Neural cell (in vitro differentiated cells): ENCODE results near the gene WFIKKN1.

Experiments used
- RAD21 ChIP-seq: fragments of 450-650 bp; conservative IDR thresholded peaks from 2 replicates; pipeline ENCODE4 v1.6.1; 2014; ENCODE audit warnings: antibody characterized with exemption, mild to moderate bottlenecking, moderate library complexity
- TF ChIP-seq, protein P1 (sequence below): fragments of 450-650 bp; IDR thresholded peaks from 2 replicates; pipeline ENCODE4 v1.5.1; 2014; ENCODE audit warnings: antibody characterized with exemption, mild to moderate bottlenecking, moderate library complexity; ENCODE audit not compliant: poor library complexity, severe bottlenecking
- TF ChIP-seq, protein P2 (sequence below): IDR thresholded peaks from 2 replicates; pipeline ENCODE4 v1.6.1; 2012; ENCODE audit warnings: borderline replicate concordance

DNA sequence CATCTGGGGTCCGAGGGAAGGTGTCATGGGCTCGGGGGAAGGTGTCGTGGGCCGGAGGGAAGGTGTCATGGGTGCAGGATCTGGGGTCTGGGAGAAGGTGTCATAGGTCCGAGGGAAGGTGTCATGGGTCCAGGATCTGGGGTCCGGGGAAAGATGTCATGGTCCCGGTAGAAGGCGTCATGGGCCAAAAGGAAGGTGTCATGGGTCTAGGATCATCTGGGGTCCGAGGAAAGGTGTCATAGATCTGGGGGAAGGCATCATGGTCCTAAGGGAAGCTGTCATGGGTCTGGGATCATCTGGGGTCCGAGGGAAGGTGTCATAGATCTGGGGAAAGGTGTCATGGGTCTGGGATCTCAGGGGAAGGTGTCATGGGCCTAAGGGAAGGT, 40.0 kb upstream of the WFIKKN1 start:
- TF ChIP-seq, protein P1, sequence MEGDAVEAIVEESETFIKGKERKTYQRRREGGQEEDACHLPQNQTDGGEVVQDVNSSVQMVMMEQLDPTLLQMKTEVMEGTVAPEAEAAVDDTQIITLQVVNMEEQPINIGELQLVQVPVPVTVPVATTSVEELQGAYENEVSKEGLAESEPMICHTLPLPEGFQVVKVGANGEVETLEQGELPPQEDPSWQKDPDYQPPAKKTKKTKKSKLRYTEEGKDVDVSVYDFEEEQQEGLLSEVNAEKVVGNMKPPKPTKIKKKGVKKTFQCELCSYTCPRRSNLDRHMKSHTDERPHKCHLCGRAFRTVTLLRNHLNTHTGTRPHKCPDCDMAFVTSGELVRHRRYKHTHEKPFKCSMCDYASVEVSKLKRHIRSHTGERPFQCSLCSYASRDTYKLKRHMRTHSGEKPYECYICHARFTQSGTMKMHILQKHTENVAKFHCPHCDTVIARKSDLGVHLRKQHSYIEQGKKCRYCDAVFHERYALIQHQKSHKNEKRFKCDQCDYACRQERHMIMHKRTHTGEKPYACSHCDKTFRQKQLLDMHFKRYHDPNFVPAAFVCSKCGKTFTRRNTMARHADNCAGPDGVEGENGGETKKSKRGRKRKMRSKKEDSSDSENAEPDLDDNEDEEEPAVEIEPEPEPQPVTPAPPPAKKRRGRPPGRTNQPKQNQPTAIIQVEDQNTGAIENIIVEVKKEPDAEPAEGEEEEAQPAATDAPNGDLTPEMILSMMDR = no peak
- TF ChIP-seq RAD21 = no peak
- TF ChIP-seq, protein P2, sequence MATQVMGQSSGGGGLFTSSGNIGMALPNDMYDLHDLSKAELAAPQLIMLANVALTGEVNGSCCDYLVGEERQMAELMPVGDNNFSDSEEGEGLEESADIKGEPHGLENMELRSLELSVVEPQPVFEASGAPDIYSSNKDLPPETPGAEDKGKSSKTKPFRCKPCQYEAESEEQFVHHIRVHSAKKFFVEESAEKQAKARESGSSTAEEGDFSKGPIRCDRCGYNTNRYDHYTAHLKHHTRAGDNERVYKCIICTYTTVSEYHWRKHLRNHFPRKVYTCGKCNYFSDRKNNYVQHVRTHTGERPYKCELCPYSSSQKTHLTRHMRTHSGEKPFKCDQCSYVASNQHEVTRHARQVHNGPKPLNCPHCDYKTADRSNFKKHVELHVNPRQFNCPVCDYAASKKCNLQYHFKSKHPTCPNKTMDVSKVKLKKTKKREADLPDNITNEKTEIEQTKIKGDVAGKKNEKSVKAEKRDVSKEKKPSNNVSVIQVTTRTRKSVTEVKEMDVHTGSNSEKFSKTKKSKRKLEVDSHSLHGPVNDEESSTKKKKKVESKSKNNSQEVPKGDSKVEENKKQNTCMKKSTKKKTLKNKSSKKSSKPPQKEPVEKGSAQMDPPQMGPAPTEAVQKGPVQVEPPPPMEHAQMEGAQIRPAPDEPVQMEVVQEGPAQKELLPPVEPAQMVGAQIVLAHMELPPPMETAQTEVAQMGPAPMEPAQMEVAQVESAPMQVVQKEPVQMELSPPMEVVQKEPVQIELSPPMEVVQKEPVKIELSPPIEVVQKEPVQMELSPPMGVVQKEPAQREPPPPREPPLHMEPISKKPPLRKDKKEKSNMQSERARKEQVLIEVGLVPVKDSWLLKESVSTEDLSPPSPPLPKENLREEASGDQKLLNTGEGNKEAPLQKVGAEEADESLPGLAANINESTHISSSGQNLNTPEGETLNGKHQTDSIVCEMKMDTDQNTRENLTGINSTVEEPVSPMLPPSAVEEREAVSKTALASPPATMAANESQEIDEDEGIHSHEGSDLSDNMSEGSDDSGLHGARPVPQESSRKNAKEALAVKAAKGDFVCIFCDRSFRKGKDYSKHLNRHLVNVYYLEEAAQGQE = no peak
